Muscle layer of colon (tissue), 2 donors: Measurements from ENCODE around the gene DESI1.
"Not testable (repeated sequence)": the region's sequence is repeated elsewhere in the genome, so short reads cannot be mapped to it uniquely, and the experiment has no call there.

ENCODE experiments used
- H3K27ac ChIP-seq: one replicate; pipeline ENCODE4 v1.7.0; 2013; ENCODE audit warnings: low read depth, mild to moderate bottlenecking, low read length, moderate library complexity
- H3K27me3 ChIP-seq, 2 donors: one replicate each; pipeline ENCODE4 v1.7.0; 2013; ENCODE audit warnings: low read length in 2 of 2, mild to moderate bottlenecking in 2 of 2; ENCODE audit not compliant: insufficient read depth in 2 of 2, control insufficient read depth in 1 of 2
- H3K36me3 ChIP-seq: one replicate; pipeline ENCODE4 v1.7.0; 2013; ENCODE audit warnings: mild to moderate bottlenecking, low read length; ENCODE audit not compliant: insufficient read depth
- H3K4me1 ChIP-seq: one replicate; pipeline ENCODE4 v1.7.0; 2013; ENCODE audit warnings: mild to moderate bottlenecking, low read length; ENCODE audit not compliant: insufficient read depth
- H3K4me3 ChIP-seq, 2 donors: one replicate each; pipeline ENCODE4 v1.7.0; 2013; ENCODE audit warnings: low read length in 2 of 2, low read depth in 1 of 2, mild to moderate bottlenecking in 1 of 2, moderate library complexity in 1 of 2
- H3K9ac ChIP-seq: one replicate; pipeline ENCODE4 v1.7.0; 2013; ENCODE audit warnings: low read length
- H3K9me3 ChIP-seq: one replicate; pipeline ENCODE4 v1.7.0; 2013; ENCODE audit warnings: mild to moderate bottlenecking, low read length
- donor health status: abdominal sarcoma.
- donor health status: Adenocarcinoma of cecum.

Gene DESI1

DNA sequence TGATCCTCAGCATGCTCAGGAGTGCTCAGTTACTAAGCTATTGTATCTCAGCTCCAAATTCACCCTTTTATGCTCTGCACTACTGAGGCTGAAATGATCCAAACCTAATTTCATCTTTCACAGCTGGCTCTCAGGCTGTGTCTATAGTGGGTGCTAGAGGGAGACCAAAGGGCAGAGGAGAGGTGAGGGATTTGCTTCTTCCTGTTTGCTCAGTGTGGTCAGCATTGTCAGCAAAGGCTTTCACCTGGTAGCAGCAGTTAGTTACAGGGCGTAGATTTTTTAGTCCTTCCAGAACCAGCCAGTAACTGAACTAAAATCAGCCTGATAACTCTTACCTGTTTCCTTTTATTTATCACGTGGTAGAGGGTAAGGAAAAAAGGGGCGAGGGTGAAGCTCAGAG, 33.5 kb upstream of the DESI1 start:
- H3K9ac ChIP-seq = no peak overlapping the region
- no peak overlapping the region for H3K4me3 ChIP-seq
- H3K4me1 ChIP-seq = no peaks in the 10 kb centered on the region
- H3K9me3 ChIP-seq = no peaks in the 10 kb centered on the region
- no peaks in the 10 kb centered on the region for H3K27me3 ChIP-seq
- no peak overlapping the region for H3K27ac ChIP-seq
- H3K36me3 ChIP-seq = peaks cover 74% of the 10 kb centered on the region

DNA sequence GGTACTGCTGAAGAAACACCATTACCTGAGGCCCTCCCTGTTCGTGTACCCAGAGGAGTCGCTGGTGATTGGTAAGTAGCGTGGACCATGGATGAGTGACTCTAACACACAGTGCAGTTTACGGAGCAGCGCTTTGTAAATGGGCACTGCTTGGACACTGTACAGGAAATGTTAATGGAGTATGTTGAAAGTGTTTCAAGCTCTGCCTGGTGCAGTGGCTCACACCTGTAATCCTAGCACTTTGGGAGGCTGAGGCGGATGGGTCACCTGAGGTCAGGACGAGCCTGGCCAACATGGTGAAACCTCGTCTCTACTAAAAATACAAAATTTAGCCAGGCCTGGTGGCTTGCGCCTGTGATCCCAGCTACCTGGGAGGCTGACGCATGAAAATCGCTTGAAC, 30.0 kb upstream of the DESI1 start:
- Histone ChIP-seq H3K9ac (no peak overlapping the region), H3K36me3 (peaks cover 67% of the 10 kb centered on the region)

DNA sequence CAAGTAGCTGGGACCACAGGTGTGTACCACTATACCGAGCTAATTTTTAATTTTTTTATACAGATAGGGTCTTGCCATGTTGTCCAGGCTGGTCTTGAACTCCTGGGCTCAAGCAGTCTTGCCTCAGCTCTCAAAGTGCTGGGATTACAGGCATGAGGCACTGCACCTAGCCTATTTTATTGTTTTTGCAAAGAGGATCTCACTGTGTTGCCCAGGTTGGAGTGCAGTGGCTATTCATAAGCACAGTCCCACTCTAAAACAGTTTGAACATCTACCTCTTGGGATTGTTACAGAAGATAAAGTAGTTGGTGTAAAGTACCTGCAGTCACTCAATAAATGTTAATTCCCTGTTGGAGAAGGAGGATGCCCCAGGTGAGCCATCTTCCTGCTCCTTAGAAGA, 29.4 kb upstream of the DESI1 start:
- Histone ChIP-seq H3K4me1 (no peaks in the 10 kb centered on the region), H3K27me3 (no peaks in the 10 kb centered on the region), H3K36me3 (peaks cover 67% of the 10 kb centered on the region), H3K9ac (no peak overlapping the region), H3K9me3 (no peaks in the 10 kb centered on the region), H3K4me3 (no peak overlapping the region), H3K27ac (no peak overlapping the region)

More for the DNA sequence above, 30.0 kb upstream of the DESI1 start:
- Histone ChIP-seq H3K27me3 (no peaks in the 10 kb centered on the region), H3K27ac (no peak overlapping the region), H3K4me3 (no peak overlapping the region), H3K9me3 (no peaks in the 10 kb centered on the region), H3K4me1 (no peaks in the 10 kb centered on the region)

DNA sequence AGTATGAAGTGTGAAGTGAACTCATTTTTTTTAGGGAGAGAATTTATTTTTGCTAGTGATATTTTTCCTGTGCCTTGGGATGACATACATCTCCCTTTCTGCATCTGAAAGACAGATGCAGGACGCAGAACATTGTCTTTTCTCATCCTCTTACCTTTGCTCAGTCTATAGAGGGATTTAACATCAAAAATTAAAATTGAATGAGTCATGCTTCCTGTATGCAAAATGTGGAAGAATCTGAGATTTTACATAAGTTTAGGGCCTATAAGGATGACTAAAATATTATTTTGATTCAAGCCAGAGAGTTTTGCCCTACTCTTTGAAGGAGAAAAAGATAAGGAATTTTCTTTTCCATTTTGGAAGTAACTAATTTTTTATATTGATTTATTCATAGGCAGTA, 27.6 kb upstream of the DESI1 start:
- no peak overlapping the region for H3K27ac ChIP-seq
- H3K9ac ChIP-seq = no peak overlapping the region
- H3K4me1 ChIP-seq = no peaks in the 10 kb centered on the region
- no peaks in the 10 kb centered on the region for H3K9me3 ChIP-seq
- H3K4me3 ChIP-seq = no peak overlapping the region
- H3K36me3 ChIP-seq = peaks cover 50% of the 10 kb centered on the region
- no peaks in the 10 kb centered on the region for H3K27me3 ChIP-seq

DNA sequence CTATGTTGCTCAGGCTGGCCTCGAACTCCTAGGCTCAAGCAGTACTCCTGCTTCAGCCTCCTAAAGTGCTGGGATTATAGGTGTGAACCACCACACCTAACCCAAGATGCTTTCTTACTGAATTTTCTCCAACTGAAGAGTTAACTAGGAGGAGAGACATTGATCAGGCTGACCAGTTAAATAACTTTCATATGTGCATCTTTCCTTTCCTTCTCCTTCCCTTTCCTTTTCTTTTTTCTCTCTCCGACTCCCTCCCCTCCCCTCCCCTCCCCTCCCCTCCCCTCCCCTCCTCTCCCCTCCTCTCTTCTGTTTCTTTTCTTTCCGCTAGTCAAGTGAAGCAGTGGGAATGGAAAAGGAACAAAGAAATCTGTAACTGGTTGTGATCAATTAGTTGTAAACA, 26.9 kb upstream of the DESI1 start:
- H3K4me1 ChIP-seq = no peaks in the 10 kb centered on the region
- H3K27me3 ChIP-seq = no peaks in the 10 kb centered on the region
- no peak overlapping the region for H3K9ac ChIP-seq
- peaks cover 50% of the 10 kb centered on the region for H3K36me3 ChIP-seq
- no peaks in the 10 kb centered on the region for H3K9me3 ChIP-seq
- H3K27ac ChIP-seq = no peak overlapping the region
- H3K4me3 ChIP-seq = no peak overlapping the region

DNA sequence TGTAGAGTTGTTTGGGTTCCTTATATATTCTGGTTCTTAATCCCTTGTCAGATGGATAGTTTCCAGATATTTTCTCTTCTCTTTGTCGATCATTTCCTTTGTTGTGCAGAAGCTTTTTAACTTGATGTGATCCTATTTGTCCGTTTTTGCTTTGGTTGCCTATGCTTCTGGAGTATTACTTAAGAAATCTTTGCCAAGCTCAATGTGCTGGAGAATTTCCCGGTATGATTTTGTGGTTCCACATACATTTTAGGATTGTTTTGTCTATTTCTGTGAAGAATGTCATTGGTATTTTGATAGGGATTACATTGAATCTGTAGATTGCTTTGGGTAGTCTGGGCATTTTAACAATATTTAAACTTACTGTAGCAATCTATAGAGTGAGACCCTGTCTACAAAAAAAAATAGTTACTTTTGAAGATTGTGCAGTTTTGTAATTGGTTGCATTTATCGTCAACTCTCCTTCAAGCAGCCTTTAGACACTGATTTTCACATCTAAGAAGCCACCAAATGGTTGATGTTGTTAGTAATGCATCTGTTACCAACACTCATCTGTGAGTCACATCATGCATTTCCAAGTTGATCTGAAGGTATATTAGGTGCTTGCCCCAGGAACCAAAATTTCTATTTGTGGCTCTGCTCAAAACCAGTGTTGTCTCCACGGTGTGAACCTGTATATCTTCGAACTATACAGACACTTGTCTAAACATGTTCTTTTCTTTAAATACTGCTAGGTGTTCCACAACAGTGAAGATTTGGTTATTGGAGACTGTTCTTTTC, 21.7 kb upstream of the DESI1 start:
- Histone ChIP-seq H3K4me1 (no peaks in the 10 kb centered on the region), H3K36me3 (peaks cover 56% of the 10 kb centered on the region), H3K9ac (no peak overlapping the region), H3K4me3 (no peak overlapping the region), H3K9me3 (no peaks in the 10 kb centered on the region), H3K27me3 (no peaks in the 10 kb centered on the region), H3K27ac (no peak overlapping the region)

DNA sequence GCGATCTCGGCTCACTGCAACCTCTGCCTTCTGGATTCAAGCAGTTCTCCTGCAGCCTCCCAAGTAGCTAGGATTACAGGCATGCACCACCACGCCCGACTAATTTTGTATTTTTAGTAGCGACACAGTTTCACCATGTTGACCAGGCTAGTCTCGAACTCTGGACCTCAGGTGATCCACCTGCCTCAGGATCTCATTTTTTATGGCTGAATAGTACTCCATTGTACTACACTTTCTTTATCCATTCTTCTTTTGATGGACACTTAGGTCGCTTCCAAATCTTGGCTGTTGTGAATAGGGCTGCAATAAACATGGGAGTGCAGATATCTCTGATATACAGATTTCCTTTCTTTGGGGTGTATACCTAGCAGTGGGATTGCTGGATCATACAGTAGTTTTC, 21.0 kb upstream of the DESI1 start:
- Histone ChIP-seq H3K27ac (no peak overlapping the region), H3K9me3 (no peaks in the 10 kb centered on the region), H3K27me3 (no peaks in the 10 kb centered on the region), H3K4me3 (no peak overlapping the region), H3K9ac (no peak overlapping the region), H3K4me1 (no peaks in the 10 kb centered on the region), H3K36me3 (peaks cover 57% of the 10 kb centered on the region)

DNA sequence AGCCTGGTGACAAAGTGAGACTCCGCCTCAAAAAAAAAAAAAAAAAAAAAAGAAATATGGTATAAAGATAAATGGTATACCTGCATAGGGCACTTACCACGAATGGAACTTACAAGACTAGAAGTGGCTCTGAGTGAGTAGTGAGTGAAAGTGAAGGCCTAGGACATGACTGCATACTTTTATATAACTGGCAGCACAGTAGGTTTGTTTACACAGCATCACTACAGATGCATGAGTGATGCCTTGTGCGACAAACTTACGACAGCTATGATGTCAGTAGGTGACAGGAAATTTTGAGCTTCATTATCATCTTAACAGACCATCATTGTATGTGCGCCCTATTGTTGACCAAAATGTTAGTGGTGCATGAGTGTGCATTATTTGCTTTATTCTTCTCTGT, 17.9 kb upstream of the DESI1 start:
- Histone ChIP-seq H3K9me3 (no peaks in the 10 kb centered on the region), H3K4me3 (no peak overlapping the region), H3K27me3 (no peaks in the 10 kb centered on the region), H3K36me3 (peaks cover 73% of the 10 kb centered on the region), H3K4me1 (no peaks in the 10 kb centered on the region), H3K9ac (no peak overlapping the region), H3K27ac (no peak overlapping the region)

DNA sequence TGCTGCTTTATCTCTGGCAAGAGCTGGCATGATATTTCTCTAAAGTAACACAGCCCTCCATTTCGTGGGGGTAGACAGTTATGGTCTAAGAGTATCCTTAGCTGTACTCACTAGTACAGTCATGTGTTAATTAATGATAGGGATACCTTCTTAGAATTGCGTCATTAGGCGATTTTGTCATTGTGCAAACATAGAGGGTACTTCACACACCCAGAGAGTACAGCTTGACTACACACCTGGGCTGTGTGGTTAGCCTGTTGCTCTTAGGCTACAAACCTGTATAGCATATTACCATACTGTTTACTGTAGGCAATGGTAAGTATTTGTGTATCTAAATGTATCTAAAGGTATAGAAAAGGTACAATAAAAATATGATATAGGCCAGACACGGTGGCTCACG, 17.3 kb upstream of the DESI1 start:
- Histone ChIP-seq H3K9me3 (no peaks in the 10 kb centered on the region), H3K9ac (no peak overlapping the region), H3K36me3 (peaks cover 76% of the 10 kb centered on the region), H3K27me3 (no peaks in the 10 kb centered on the region), H3K4me1 (no peaks in the 10 kb centered on the region), H3K27ac (no peak overlapping the region), H3K4me3 (no peak overlapping the region)

DNA sequence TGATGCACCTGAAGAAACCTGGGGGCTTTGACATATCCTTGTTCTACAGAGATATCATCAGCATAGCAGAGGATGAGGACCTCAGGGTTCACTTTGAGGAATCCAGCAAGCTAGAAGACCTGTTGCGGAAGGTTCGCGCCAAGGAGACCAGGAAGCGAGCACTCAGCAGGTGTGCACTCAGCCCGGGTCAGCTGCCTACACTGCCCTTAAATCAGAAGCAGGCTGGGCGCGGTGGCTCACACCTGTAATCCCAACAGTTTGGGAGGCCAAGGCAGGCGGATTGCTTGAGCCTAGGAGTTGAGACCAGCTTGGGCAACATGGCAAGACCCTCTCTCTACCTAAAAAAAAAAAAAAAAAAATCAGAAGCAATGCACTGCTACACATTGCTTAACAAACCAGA, 16.8 kb upstream of the DESI1 start:
- not testable (repeated sequence) for H3K27ac ChIP-seq, H3K4me1 ChIP-seq, H3K9me3 ChIP-seq, H3K9ac ChIP-seq, H3K4me3 ChIP-seq, H3K27me3 ChIP-seq
- H3K36me3 ChIP-seq = peaks cover 71% of the 10 kb centered on the region

DNA sequence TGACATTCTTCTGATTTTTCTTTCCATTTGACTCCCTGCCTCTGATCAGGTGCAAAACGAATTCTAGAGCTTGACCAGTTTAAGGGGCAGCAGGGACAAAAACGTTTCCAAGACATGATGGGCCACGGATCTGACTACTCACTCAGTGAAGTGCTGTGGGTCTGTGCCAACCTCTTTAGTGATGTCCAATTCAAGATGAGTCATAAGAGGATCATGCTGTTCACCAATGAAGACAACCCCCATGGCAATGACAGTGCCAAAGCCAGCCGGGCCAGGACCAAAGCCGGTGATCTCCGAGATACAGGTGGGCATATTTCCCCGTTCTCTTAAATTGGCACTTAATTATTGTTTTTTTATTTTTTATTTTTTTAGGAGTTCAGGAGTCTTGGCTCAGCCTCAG, 15.6 kb upstream of the DESI1 start:
- peaks cover 59% of the 10 kb centered on the region for H3K36me3 ChIP-seq
- no peaks in the 10 kb centered on the region for H3K4me1 ChIP-seq
- no peaks in the 10 kb centered on the region for H3K9me3 ChIP-seq
- no peak overlapping the region for H3K4me3 ChIP-seq
- no peaks in the 10 kb centered on the region for H3K27me3 ChIP-seq
- H3K9ac ChIP-seq = no peak overlapping the region
- no peak overlapping the region for H3K27ac ChIP-seq

DNA sequence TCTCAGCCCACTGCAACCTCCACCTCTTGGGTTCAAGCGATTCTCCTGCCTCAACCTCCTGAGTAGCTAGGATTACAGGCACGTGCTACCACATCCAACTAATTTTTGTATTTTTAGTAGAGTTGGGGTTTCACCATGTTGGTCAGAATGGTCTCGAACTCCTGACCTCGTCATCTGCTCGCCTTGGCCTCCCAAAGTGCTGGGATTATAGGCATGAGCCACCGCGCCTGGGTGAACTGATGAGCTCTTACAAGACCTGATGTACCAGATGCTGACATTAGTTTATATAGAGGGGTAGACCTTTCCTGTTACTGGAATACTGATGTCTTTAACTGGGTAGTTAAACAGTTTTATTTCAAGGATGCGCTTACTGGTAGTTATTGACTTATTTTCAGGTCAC, 13.8 kb upstream of the DESI1 start:
- H3K27ac ChIP-seq, H3K4me1 ChIP-seq, H3K27me3 ChIP-seq, H3K4me3 ChIP-seq, H3K9me3 ChIP-seq, H3K9ac ChIP-seq: not testable (repeated sequence)
- peaks cover 50% of the 10 kb centered on the region for H3K36me3 ChIP-seq
